Astrocyte of the cerebellum (primary cell): Measurements from ENCODE around the gene WNK2.

Experiments used
- DNase-seq: peaks from one replicate; pipeline ENCODE4 v3.0.0-alpha.2; 2011; ENCODE audit warnings: low read depth
- H3K4me3 ChIP-seq: 2 replicates; pipeline ENCODE4 v1.5.1; 2011; ENCODE audit warnings: mild to moderate bottlenecking, low read depth, low read length, moderate library complexity
- CTCF ChIP-seq: IDR thresholded peaks from 2 replicates; pipeline ENCODE4 v1.5.1; 2012; ENCODE audit warnings: low read length, low read depth, moderate library complexity, mild to moderate bottlenecking; ENCODE audit errors: missing control alignments
- in situ Hi-C: cut with HindIII; loops from 2 replicates; pipeline ENCODE4 v1.10.0; 2017; ENCODE audit warnings: low sequenced_read_pairs

WNK2 gene

GRCh38 chr9:93252116-93252780 is 68.3 kb downstream of the WNK2 start:
- in situ Hi-C loops, result no loop called here
- no peak for DNase-seq
- H3K4me3 ChIP-seq, result no peak overlapping the region
- TF ChIP-seq CTCF, result no peak

DNA sequence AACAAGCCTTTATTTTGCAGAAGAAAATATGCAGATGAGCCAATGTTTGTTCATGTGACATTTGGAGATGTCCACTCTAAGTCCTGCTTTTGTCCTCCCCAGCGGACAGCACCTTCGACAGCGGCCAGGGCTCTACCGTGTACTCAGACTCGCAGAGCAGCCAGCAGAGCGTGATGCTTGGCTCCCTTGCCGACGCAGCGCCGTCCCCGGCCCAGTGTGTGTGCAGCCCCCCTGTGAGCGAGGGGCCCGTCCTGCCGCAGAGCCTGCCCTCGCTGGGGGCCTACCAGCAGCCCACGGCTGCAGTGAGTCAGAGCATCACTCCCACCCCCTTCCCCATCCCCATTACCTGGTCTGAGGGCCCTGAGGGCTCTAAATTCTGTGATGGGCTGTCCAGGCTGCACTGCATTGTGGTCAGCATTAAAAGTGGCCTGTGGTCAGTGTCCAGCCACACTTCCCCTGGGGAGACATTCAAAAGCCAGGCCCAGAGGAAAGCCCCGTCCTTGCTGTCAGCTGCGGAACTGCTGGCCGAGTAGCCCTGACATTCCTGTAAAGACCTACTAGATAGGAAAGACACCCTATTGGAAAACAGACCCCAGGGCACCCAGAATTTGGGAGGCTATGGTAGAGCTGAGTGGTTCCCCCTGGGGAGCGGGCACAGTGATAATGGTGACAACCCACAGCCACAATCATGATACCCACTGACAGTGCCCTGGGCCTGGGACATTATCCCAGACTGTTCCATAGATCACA is 69.0 kb downstream of the WNK2 start:
- in situ Hi-C loops, result no loop called here
- H3K4me3 ChIP-seq, result no peak overlapping the region
- no peak for TF ChIP-seq CTCF
- DNase-seq, result no peak

- no peak overlapping the region for H3K4me3 ChIP-seq
- no peak for DNase-seq
- in situ Hi-C loops, result no loop called here
- TF ChIP-seq CTCF, result no peak
Observed at GRCh38 chr9:93253633-93254032, 69.7 kb downstream of the WNK2 start.

DNA sequence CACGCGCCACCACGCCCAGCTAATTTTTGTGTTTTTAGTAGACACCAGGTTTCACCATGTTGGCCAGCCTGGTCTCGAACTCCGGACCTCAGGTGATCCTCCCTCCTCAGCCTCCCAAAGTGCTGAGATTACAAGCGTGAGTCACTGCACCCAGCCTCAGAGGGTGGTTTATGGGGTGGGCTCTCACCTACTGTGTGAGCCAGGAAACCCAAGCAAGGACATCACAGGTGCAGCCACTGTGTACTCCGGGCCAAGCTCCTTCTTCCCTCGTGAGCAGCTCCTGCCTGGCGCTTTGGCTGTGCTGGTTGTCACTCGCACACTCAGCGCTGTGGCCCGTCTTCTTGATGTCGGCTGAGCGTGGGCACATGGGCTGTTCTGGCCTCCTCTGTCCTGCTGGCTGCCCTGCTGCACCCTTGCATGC is 70.1 kb downstream of the WNK2 start:
- H3K4me3 ChIP-seq, result no peak overlapping the region
- in situ Hi-C loops, result no loop called here
- no peak for TF ChIP-seq CTCF
- no peak for DNase-seq

GRCh38 chr9:93254806-93255493 is 71.0 kb downstream of the WNK2 start:
- no peak for TF ChIP-seq CTCF
- in situ Hi-C loops, result no loop called here
- no peak overlapping the region for H3K4me3 ChIP-seq
- DNase-seq, result no peak

- no peak overlapping the region for H3K4me3 ChIP-seq
- in situ Hi-C loops, result no loop called here
- TF ChIP-seq CTCF, result no peak
- DNase-seq, result no peak
Observed at GRCh38 chr9:93255494-93255867, 71.5 kb downstream of the WNK2 start.
